Lung (tissue), 12 donors: Measurements from ENCODE around the gene UBE2G2. TPM values are rescaled to one million over a fixed set of nuclear protein-coding genes. Genes with fewer than 3 reads are reported as not detected.

ENCODE experiments used
- ATAC-seq: fragments of 200-7000 bp; cut with Tn5 transposase; one replicate; pipeline ENCODE4 v1.9.1; 2020; ENCODE audit warnings: moderate number of reproducible peaks; ENCODE audit not compliant: insufficient read depth, low FRiP score
- DNase-seq, 3 donors: peaks; one replicate each; pipeline ENCODE4 v3.0.0-alpha.2; 2013 to 2017
- H3K27ac ChIP-seq, 2 donors: one replicate each; pipeline ENCODE4 v1.5.1; 2013; ENCODE audit warnings: mild to moderate bottlenecking in 2 of 2, moderate library complexity in 2 of 2, control low read depth in 1 of 2, inconsistent platforms in 1 of 2, low read depth in 1 of 2, low read length in 1 of 2
- H3K27me3 ChIP-seq, 3 donors: one replicate each; pipeline ENCODE4 v1.5.1; 2013; ENCODE audit warnings: low read length in 2 of 3; ENCODE audit not compliant: control insufficient read depth in 3 of 3, insufficient read depth in 3 of 3
- H3K36me3 ChIP-seq, 4 donors: one replicate each; pipeline ENCODE4 v1.5.1; 2013; ENCODE audit warnings: low read length in 4 of 4, mild to moderate bottlenecking in 1 of 4, moderate library complexity in 1 of 4; ENCODE audit not compliant: control insufficient read depth in 4 of 4, insufficient read depth in 4 of 4
- H3K4me1 ChIP-seq, 5 donors: one replicate each; pipeline ENCODE4 v1.5.1; 2013; ENCODE audit warnings: low read length in 5 of 5, mild to moderate bottlenecking in 2 of 5, moderate library complexity in 1 of 5; ENCODE audit not compliant: control insufficient read depth in 5 of 5, insufficient read depth in 5 of 5
- H3K4me3 ChIP-seq: one replicate; pipeline ENCODE4 v1.5.1; 2013; ENCODE audit warnings: mild to moderate bottlenecking, control low read depth, moderate library complexity
- H3K9ac ChIP-seq, 2 donors: one replicate each; pipeline ENCODE4 v1.5.1; 2013; ENCODE audit warnings: low read length in 2 of 2, control low read depth in 1 of 2; ENCODE audit not compliant: insufficient read depth in 1 of 2
- H3K9me3 ChIP-seq, 4 donors: one replicate each; pipeline ENCODE4 v1.5.1; 2013; ENCODE audit warnings: low read length in 3 of 4, mild to moderate bottlenecking in 1 of 4, moderate library complexity in 1 of 4; ENCODE audit not compliant: control insufficient read depth in 4 of 4, insufficient read depth in 3 of 4
- CTCF ChIP-seq: IDR thresholded peaks from 2 replicates; pipeline ENCODE4 v1.5.1; 2012; ENCODE audit warnings: mild to moderate bottlenecking; ENCODE audit errors: control extremely low read depth, extremely low read depth
- WGBS, 2 donors: extraction: QIAGEN DNeasy Blood & Tissue Kit; methylation state at CpG; one replicate each; pipeline ENCODE4 v1.1.7; 2013; 5-methylcytosine and 5-hydroxymethylcytosine counted together
- polyA plus RNA-seq, 2 donors: library from polyadenylated mRNA; stranded (reverse); fragments of 200-250 nt; gene quantifications; one replicate each; pipeline ENCODE4 v1.2.1, GENCODE V29; 2013
- total RNA-seq, 2 donors: library from RNA; depleted of rRNA in 1 of 2; stranded (reverse); fragments of >200 nt in 1 of 2; gene quantifications; one replicate each; pipeline ENCODE4 v1.2.1, GENCODE V29; 2014 to 2021
- donor health status: control.
- donor health status: control.
- donor health status: Bipolar disorder and iron deficiency.
- donor health status: healthy.
- donor health status: DM: yes; HTN: yes; CAD: no.

UBE2G2 gene
- total and polyA plus RNA-seq, 4 donors, result 35.6 to 93.2 (median 67.5) TPM

DNA sequence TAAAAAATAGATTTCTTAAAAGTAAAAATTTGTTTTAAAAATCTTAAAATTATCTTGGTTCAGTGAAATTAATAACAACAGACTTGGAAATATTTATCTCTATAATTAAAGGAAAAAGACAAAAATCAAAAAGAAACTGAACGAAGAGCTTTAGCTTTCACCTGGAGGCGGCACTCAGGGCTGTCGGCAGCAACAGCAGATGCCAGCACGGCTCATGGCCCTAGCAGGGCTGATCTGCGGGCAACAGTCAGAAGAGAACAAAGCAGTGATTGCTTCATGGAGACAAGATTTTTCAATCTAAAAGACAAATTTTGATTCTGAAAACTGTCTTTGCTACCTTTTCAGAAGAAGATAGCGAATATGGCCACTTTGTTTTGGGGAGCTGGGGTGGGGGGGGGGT, 22.6 kb downstream of the UBE2G2 start:
- WGBS, 2 donors, result 97 to 98% methylated on average over 6 of the region's 6 CpGs
- Histone ChIP-seq H3K9ac (no peak overlapping the region), H3K4me1 (peaks cover 0 to 12% (median 5%) of the 10 kb centered on the region in 5 donors), H3K9me3 (no peaks in the 10 kb centered on the region), H3K4me3 (no peak overlapping the region), H3K27me3 (no peaks in the 10 kb centered on the region), H3K27ac (no peak overlapping the region), H3K36me3 (peaks cover 4 to 15% (median 9%) of the 10 kb centered on the region in 4 donors)
- DNase-seq (no peak), ATAC-seq (no peak)
- no peak for TF ChIP-seq CTCF

DNA sequence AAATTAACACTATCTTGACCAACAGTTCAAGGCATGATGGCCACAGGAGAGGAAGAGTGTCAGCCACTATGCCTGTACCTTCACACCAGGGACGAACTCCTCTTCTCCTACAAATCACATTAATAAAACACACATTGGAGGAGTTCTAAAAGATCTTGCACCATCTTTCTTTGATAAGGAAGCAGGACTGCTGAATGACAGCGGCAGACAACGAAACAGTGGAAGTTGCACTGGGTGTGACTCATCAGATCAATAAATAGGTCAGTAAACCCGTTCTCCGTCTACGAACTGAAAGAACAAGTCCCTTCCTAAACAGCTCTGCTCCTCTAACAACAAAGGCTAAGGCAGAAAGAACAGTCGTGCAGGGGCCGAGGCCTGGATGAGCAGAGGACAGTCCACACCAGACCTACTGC, 23.1 kb downstream of the UBE2G2 start:
- WGBS, 2 donors, result 88 to 91% methylated on average over 8 of the region's 8 CpGs
- Histone ChIP-seq H3K9me3 (no peaks in the 10 kb centered on the region), H3K27ac (no peak overlapping the region), H3K36me3 (peaks cover 4 to 15% (median 11%) of the 10 kb centered on the region in 4 donors), H3K9ac (no peak overlapping the region), H3K27me3 (no peaks in the 10 kb centered on the region), H3K4me1 (peaks cover 0 to 12% (median 5%) of the 10 kb centered on the region in 5 donors), H3K4me3 (no peak overlapping the region)
- TF ChIP-seq CTCF, result no peak
- ATAC-seq (no peak), DNase-seq (no peak)

- H3K27me3 ChIP-seq, result no peaks in the 10 kb centered on the region
- no peak for TF ChIP-seq CTCF
- no peak for ATAC-seq
- H3K36me3 ChIP-seq, result peaks cover 8 to 19% (median 14%) of the 10 kb centered on the region in 4 donors
- no peak overlapping the region for H3K9ac ChIP-seq
- no peak overlapping the region for H3K4me3 ChIP-seq
- H3K9me3 ChIP-seq, result no peaks in the 10 kb centered on the region
- no peak for DNase-seq
- WGBS, 2 donors, result 91 to 95% methylated on average over 5 of the region's 5 CpGs
- H3K27ac ChIP-seq, result no peak overlapping the region
- peaks cover 0 to 12% (median 5%) of the 10 kb centered on the region in 5 donors for H3K4me1 ChIP-seq
Observed at GRCh38 chr21:44778094-44778493, 23.5 kb downstream of the UBE2G2 start.

DNA sequence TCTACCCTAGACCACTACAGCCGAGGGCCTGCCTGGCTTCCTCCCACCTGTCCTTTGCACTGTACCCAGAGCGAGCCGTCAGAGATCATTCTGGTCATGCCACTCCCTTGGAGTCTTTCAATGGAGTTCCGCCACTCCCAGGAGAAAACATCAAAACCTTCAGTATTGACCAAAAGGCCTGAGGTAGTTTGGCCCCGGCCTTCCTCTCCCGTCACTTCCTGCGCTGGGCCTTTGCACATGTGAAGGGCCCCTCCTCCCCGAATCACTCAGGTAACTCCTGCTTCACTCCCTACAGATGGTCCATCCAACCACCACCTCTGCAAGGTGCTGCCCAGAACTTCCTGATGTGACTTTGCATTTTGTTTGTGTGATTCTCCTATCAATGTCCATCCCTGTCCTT, 26.6 kb downstream of the UBE2G2 start:
- H3K27me3 ChIP-seq, result no peaks in the 10 kb centered on the region
- TF ChIP-seq CTCF, result no peak
- 91 to 97% methylated on average over 8 of the region's 8 CpGs for WGBS, 2 donors
- no peak overlapping the region for H3K9ac ChIP-seq
- ATAC-seq (no peak), DNase-seq (no peak)
- peaks cover 18 to 38% (median 23%) of the 10 kb centered on the region in 4 donors for H3K36me3 ChIP-seq
- H3K27ac ChIP-seq, result no peak overlapping the region
- no peak overlapping the region for H3K4me3 ChIP-seq
- no peaks in the 10 kb centered on the region for H3K9me3 ChIP-seq
- H3K4me1 ChIP-seq, result peaks cover 0 to 7% (median 1%) of the 10 kb centered on the region in 5 donors
